Calu3 (cell line): ENCODE results near the gene APBA1. TPM values are rescaled to one million over a fixed set of nuclear protein-coding genes. Genes with fewer than 3 reads are reported as not detected.
A peak's percentile ranks its signal among the peaks of the same experiment; 100 is the strongest.

Experiments
- BruUV-seq: library from RNA; stranded (reverse); fragments of 400-500 nt; replicated peaks from 2 replicates; lab custom pipeline; 2021; lab: Mats Ljungman, UMichigan
- CTCF ChIA-PET: fragments of 300-600 bp; sonication (Branson Sonifier 250); formaldehyde crosslinking; loops from one replicate; lab custom pipeline; 2022; ENCODE audit warnings: antibody characterized with exemption; lab: Charles Lee
- DNase-seq: peaks from one replicate; pipeline ENCODE4 v3.0.0; 2022
- H3K27ac Mint-ChIP-seq: one replicate; pipeline ENCODE4 v1.8.0; 2022; ENCODE audit warnings: mixed read lengths; ENCODE audit not compliant: unreplicated experiment
- H3K27me3 Mint-ChIP-seq: one replicate; pipeline ENCODE4 v1.8.0; 2022; ENCODE audit warnings: mixed read lengths; ENCODE audit not compliant: unreplicated experiment
- H3K36me3 Mint-ChIP-seq: one replicate; pipeline ENCODE4 v1.8.0; 2022; ENCODE audit warnings: mild to moderate bottlenecking, moderate library complexity, mixed read lengths; ENCODE audit not compliant: insufficient read depth, unreplicated experiment
- H3K4me1 Mint-ChIP-seq: one replicate; pipeline ENCODE4 v1.8.0; 2022; ENCODE audit warnings: mild to moderate bottlenecking, low read depth, mixed read lengths; ENCODE audit not compliant: unreplicated experiment
- H3K4me3 Mint-ChIP-seq: one replicate; pipeline ENCODE4 v1.8.0; 2022; ENCODE audit warnings: mild to moderate bottlenecking, low read depth, moderate library complexity, mixed read lengths; ENCODE audit not compliant: unreplicated experiment
- H3K9me3 Mint-ChIP-seq: one replicate; pipeline ENCODE4 v1.8.0; 2022; ENCODE audit warnings: low read depth, mixed read lengths; ENCODE audit not compliant: unreplicated experiment
- CTCF ChIP-seq: fragments of 200-600 bp; IDR thresholded peaks from one replicate; pipeline ENCODE4 v1.8.0; 2022; ENCODE audit warnings: antibody characterized with exemption; ENCODE audit not compliant: unreplicated experiment
- intact Hi-C: fragments of 100-400 bp; cut with micrococcal nuclease; formaldehyde crosslinking; loops from one replicate; pipeline ENCODE4 v1.10.0; 2022; ENCODE audit not compliant: unreplicated experiment
- total RNA-seq: library from RNA; stranded (reverse); gene quantifications from 2 replicates; pipeline ENCODE4 v1.2.3, GENCODE V29; 2022

The APBA1 gene
- total RNA-seq, 1 experiment from 2014 or later: 4.4 TPM

GRCh38 chr9:69582544-69583297, 89.5 kb downstream of the APBA1 start:
- peak; percentile 11 for DNase-seq
- no peak overlapping the region for H3K4me3 Mint-ChIP-seq
- H3K36me3 Mint-ChIP-seq: no peaks in the 10 kb centered on the region
- CTCF ChIA-PET: no interaction called here
- intact Hi-C loops: no loop called here
- no peak for TF ChIP-seq CTCF
- H3K27ac Mint-ChIP-seq: no peak overlapping the region
- H3K4me1 Mint-ChIP-seq: peaks cover 18% of the 10 kb centered on the region
- H3K27me3 Mint-ChIP-seq: no peaks in the 10 kb centered on the region
- BruUV-seq: no TSS peak
- H3K9me3 Mint-ChIP-seq: no peaks in the 10 kb centered on the region

GRCh38 chr9:69582018-69582417, 90.2 kb downstream of the APBA1 start:
- TF ChIP-seq CTCF: no peak
- Mint-ChIP-seq H3K27me3 (no peaks in the 10 kb centered on the region), H3K4me1 (peaks cover 23% of the 10 kb centered on the region), H3K9me3 (no peaks in the 10 kb centered on the region), H3K4me3 (no peak overlapping the region), H3K27ac (no peak overlapping the region), H3K36me3 (no peaks in the 10 kb centered on the region)
- no TSS peak for BruUV-seq
- CTCF ChIA-PET: no interaction called here
- DNase-seq: no peak
- intact Hi-C loops: no loop called here

- no peak overlapping the region for H3K4me3 Mint-ChIP-seq
- intact Hi-C loops: no loop called here
- CTCF ChIA-PET: interaction anchor here (0.6 kb wide), 1 partner anchor 40 kb away, joined by 3 read pairs; no protein-coding TSS in a partner anchor
- H3K9me3 Mint-ChIP-seq: no peaks in the 10 kb centered on the region
- H3K4me1 Mint-ChIP-seq: peaks cover 24% of the 10 kb centered on the region
- TF ChIP-seq CTCF: no peak
- DNase-seq: no peak
- no peaks in the 10 kb centered on the region for H3K36me3 Mint-ChIP-seq
- H3K27ac Mint-ChIP-seq: no peak overlapping the region
- H3K27me3 Mint-ChIP-seq: no peaks in the 10 kb centered on the region
- no TSS peak for BruUV-seq
These were observed 91.5 kb downstream of the APBA1 start for GRCh38 chr9:69580582-69581214.

- Mint-ChIP-seq H3K9me3 (no peaks in the 10 kb centered on the region), H3K36me3 (no peaks in the 10 kb centered on the region), H3K4me3 (no peak overlapping the region), H3K27ac (no peak overlapping the region), H3K4me1 (peaks cover 24% of the 10 kb centered on the region), H3K27me3 (no peaks in the 10 kb centered on the region)
- intact Hi-C loops: no loop called here
- no peak for TF ChIP-seq CTCF
- no peak for DNase-seq
- no TSS peak for BruUV-seq
- CTCF ChIA-PET: no interaction called here
These were observed 92.2 kb downstream of the APBA1 start for GRCh38 chr9:69579760-69580581.
